Caki2 (cell line): Measurements from ENCODE around the gene ZMIZ1. TPM values are rescaled to one million over a fixed set of nuclear protein-coding genes. Genes with fewer than 3 reads are reported as not detected.
"Not testable (repeated sequence)": the region's sequence is repeated elsewhere in the genome, so short reads cannot be mapped to it uniquely, and the experiment has no call there.

Source experiments
- DNase-seq: peaks from one replicate; pipeline ENCODE4 v3.0.0-alpha.2; 2015; ENCODE audit warnings: low read depth
- in situ Hi-C: cut with HindIII; loops from 2 replicates; pipeline ENCODE4 v1.10.0; 2016; ENCODE audit warnings: low sequenced_read_pairs, low pct_unique_long_range_greater_than_20kb, mixed read lengths
- total RNA-seq: library from RNA; depleted of rRNA; stranded (reverse); fragments of >200 nt; shearing (Covaris generic); gene quantifications from 2 replicates; pipeline ENCODE4 v1.2.3, GENCODE V29; 2014; ENCODE audit warnings: low replicate concordance

ZMIZ1 gene
- total RNA-seq, 1 experiment from 2014 or later: 17.4 TPM

DNA sequence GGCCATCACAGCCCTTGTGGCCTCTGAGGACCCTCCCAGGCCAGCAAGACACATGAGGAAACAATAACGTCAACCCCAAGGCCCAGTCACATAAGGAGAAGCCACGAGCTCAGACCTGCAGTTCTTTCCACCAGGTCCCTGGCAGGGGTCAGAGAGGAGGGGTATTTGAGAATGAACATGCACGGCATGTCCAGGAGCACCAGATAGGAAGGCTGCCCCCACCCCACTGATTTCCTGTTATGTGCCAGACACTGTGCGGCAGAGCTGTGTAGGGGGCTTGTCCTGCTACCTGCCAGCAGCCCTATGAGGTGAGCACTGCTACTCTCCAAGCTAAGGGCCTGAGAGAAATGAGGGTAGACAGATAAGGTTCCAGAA, 40.7 kb upstream of the ZMIZ1 start:
- no peak for DNase-seq
- in situ Hi-C loops: no loop called here

DNA sequence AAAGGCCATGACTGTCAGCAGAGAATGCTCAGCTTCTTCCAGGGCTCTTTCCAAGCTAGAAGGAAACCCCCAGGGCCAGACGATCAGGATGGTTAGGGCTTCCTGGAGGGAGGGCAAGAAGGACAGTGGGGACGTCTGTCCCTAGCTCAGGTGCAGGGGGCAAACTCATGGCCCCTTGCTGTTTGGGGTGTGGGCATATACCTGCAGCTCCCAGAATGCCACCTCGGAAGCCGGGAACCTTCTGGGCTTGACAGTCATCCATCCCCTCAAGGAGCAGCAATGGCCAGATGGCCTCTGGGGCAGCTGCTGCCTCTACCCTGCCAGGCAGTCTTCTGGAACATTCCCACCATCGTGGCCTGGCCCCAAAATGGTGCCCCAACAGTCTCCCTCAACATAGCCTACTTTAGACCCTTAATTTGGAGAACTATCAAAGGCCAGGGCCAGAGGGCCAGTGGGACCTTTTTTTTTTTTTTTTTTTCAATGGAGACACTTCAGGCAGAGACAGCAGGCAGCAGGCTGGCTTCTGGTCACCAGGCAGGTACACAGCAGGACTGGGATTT, 40.2 kb upstream of the ZMIZ1 start:
- no peak for DNase-seq
- in situ Hi-C loops: no loop called here

DNA sequence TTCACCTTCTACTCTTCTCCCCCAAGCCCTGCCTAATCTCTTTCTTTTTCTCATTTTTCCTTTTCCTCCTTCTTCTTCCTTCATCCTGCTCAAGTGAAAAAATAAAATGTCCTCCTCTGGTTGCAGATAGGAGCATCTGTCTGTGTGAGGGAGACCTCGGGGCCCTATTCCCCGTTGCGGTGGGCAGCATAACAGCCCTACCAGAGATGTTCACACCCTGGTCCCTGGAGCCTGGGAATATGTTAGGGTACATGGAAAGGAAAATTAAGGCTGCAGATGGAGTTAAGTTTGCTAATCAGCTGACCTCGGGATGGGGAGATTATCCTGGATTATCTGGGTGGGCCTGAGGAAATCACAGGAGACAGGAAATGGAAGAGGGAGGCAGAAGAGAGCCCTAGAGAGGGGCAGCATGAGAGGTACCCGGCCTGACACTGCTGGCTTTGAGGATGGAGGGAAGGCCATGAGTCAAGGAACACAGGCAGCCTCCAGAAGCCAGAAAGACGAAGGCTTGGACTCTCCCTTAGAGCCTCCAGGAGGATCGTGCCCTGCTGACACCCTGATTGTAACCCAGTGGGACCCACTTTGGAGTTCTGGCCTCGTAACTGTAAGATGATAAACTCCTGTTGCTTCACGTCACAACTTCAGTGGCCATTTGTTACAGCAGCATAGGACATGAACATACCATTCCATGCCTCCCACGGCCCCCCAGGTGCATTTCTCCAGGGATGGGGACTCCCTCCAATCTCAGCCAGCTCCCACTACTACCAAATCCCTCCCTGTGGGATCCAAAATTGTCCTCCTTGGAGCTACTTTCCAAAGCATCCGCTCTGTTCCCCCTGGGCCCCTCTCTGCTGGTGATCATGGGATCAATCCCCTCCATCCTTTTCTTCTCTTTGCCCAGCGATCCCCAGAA, 39.0 kb upstream of the ZMIZ1 start:
- DNase-seq: no peak
- in situ Hi-C loops: no loop called here

DNA sequence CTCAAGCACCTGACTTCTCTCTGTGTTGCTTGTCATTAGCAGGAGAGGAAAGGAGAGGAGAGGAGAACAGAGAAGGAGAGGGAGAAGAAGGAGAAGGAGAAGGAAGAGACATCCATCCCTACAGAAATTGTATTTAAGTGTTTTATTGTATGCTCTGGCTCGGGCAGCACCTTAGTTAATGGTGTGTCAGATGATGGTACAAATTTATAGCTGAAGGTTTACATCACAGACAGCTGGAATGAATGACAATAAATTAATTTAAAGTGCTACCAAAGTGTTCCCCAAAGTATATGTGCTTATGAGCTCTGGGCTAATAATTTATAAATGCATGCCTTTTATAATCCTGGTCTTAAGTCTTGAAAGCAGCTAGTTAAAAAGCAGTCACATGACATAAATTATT, 38.1 kb upstream of the ZMIZ1 start:
- DNase-seq: no peak

DNA sequence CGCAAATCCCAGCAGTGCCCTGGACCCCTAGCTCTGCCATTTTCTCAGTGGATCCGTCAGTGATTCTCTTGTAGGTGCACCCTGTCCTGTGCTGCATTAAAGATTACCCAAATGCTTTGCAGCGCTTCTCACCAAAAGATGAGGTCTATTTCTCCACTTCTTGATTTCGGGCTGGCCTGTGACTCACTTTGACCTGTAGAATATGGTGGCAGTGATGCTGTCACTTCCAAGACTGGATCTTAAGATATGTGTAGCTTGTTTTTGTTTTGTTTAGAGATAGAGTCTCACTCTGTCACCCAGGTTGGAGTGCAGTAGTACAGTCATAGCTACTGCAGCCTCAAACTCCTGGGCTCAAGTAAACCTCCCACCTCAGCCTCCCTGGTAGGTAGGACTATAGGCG, 37.0 kb upstream of the ZMIZ1 start:
- DNase-seq: no peak
- in situ Hi-C loops: no loop called here

More for the DNA sequence above, 38.1 kb upstream of the ZMIZ1 start:
- in situ Hi-C loops: no loop called here

DNA sequence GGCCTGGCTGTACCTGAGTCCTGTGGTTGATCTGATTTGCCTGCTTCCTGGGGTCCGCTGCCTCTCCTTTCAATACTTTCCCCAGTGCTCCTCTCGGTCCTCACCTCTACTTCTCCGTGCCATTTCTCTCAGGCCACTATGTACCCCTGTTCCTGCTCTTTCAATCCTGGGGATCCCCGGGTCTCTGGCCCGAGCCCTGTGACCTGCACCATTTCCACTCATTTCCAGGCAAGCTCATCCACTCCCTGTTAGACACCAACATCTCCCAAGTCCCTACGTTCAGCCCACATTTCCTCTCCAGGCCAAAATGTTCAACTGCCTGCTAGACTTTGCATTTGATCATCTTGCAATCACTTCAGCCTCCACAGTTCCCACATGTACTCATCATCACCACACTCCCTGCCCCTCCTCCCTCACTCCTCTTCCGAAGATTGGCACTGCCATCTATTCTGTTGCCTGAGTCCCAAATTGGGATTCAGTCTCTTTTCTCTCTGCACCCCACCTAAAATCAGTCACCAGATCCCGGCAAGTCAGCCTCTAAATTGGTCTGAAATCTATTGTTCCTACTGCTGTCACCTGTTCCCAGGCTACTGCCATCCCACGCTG, 34.4 kb upstream of the ZMIZ1 start:
- in situ Hi-C loops: no loop called here
- DNase-seq: no peak

DNA sequence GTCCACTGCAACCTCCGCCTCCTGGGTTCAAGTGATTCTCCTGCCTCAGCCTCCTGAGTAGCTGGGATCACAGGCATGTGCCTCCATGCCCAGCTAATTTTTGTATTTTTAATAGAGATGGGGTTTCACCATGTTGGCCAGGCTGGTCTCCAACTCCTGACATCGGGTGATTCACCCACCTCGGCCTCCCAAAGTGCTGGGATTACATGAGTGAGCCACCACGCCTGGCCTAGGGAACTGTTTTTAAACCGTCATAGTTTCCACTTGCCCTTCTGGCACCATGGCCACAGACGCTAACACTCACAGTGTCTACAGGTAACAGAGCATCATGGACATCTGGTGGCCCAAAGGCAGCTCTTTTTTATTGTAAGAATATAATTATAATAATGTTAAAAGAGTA, 32.4 kb upstream of the ZMIZ1 start:
- in situ Hi-C loops, DNase-seq: not testable (repeated sequence)

DNA sequence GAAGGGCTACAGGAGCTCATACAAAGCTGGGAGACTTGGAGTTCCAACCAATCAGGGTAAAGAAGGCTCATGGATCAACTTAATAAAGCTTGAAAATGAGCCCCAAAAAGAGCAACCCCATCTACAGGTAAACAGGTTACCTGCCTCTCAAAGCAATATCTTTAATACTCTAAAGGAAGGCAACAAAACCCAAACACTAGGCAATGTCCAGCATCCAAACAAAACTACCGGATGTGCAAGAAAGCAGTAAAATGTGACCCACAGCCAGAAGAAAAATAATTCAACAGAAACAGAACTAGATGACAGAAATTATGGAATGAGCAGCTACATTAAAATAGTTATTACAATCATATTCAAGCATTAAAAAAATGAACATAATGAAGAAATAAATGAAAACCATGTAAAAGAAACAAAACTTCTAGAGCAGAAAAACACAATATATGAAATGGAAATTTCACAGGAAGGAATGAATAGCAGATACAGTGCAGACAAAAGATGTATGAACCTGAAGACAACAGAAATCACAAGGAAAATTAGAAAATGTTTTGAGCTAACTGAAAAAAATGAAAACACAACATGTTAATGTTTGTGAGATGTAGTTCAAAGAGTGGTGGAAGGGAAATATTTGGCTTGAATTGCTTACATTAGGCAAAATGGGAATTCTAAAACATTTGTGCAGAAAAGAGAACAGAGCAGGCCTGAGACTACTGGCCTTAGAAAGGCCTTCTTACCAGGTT, 30.5 kb upstream of the ZMIZ1 start:
- DNase-seq: no peak
- in situ Hi-C loops: no loop called here

DNA sequence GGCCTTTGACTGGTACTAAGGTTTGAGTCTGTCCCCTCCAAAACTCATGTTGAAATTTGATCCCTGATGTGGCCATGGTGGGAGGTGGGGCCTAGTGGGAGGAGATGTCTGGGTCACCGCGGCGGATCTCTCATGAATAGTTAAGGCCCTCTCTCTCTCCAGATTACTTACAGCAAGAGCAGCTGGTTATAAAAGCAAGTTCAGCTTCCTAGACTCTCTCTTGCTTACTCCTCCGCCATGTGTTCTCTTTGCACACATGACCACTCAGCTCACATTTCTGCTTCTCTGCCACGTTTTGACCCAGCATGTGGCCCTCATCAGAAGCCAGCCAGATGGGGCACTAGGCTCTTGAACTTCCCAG, 29.9 kb upstream of the ZMIZ1 start:
- in situ Hi-C loops: no loop called here
- no peak for DNase-seq

DNA sequence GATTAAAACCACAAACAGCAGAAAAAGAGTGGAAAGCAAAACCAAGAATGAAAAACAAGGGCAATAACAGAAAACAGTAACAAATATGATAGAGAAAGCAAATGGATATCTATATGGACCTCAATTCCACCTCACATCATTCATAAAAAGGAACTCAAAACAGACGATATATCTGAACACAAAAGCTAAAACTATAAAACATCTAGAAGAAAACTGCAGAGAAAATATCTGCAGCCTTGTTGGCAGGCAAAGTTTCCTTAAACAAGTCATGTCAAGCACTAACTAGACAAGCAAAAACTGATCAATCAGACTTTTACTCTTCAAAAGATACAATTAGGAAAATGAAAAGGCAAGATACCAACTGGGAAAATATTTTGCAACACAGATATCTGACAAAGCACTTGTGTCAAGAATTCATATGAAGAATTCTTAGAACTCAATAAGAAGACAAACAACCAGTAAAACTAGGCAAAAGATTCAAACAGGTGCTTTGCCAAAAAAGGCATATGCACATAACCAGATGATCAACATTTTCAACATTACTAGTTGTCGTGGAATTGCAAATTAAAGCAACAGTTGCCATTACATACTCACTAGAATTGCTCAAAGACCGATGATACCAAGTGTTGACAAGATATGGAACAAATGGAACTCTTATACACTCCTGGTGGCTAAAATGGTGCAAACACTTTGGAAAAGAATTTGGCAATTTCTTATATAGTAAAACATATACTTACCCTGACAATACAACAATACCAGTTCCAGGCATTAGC, 25.9 kb upstream of the ZMIZ1 start:
- in situ Hi-C loops: no loop called here
- DNase-seq: no peak

DNA sequence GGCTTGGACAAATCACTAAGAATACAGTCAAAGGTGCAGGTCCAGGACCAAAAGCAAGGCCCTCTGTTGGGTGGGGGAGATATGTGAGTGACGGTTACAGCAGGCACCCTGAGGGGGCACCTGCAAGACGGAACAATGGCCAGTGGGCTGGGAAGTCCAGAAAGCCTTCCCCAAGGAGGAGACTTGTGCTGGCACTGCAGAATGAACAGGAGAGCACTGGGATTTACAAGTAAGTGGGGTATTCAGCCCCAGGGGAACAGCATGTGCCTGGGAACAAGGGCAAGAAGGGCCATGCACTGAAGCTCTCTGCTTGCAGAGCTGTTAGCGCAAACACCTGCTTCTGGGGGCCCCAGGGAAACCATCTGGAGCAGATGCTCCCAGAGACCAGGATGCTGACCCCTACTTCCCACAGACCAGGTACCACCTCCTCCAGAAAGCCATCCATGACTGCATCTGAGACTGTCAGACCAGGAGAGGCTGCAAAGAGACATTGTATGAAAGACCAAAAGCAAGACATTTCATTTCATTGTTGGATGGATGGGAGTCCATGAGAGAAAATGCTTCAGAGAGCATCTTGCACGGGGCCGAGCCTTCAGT, 24.6 kb upstream of the ZMIZ1 start:
- in situ Hi-C loops: no loop called here
- no peak for DNase-seq

DNA sequence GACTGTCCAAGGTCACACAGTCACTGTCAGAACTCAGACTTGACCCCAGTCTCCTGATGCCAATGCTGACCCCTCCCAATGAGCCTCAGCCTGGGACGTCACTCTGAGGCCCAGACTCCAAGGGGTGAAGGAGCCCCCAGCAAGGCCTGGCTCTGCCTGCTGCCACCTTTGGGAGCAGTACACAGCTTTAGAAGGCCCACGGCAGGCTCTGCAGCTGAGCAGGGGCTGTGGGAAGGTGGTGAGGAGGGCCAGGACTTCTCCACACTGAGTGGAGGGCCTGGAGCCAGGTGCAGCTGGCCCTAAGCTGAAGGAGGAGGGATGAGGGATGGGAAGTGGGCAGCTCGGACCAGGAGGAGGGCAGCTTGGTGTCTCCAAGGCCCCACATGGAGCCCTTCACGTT, 23.9 kb upstream of the ZMIZ1 start:
- in situ Hi-C loops: no loop called here
- DNase-seq: no peak

DNA sequence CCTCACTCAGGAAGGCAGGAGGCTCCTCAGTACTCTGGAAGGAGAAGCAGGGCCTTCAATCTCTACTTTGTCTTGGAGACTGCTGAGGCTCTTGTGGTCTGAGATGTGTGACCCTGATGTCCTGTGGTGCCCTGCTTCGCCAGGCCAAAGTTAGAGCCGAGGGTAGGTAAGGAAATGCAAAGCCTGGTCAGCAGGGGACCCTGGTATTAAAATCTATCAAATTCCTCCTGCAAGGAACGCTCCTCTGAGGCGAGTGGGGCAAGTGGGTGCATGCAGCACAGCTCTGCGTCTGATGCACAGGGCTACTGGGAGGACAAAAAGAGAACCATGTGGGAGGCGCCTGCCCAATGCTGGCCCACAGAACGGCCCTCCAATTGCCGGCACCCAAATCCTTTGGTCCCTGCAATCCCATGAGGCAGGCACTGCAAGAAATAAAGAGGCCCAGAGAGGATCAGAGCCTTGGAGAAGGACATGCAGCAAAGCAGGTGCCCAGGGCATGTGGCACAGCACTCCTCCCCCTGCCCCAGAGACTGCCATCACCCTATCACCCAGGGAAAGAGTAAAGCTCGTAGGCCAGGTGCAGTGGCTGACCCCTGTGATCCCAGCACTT, 23.1 kb upstream of the ZMIZ1 start:
- no peak for DNase-seq
- in situ Hi-C loops: no loop called here

DNA sequence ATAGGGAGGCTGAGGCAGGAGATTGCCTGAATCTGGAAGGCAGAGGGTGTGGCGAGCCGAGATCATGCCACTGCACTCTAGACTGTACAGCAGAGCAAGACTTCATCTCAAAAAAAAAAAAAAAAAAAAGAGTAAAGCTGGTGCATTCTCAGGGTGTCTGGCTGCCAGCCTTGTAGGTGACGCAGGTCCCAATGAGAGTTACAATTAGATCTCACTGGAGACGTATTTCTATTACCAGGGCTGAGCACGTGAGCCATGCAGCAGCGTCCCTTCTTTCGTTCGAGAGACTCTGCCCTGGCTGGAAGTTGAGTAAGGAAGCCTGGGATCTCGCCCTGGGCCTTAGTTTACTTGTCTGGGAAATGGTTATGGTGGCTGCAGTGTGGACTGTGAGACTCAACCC, 22.4 kb upstream of the ZMIZ1 start:
- in situ Hi-C loops: no loop called here
- no peak for DNase-seq

DNA sequence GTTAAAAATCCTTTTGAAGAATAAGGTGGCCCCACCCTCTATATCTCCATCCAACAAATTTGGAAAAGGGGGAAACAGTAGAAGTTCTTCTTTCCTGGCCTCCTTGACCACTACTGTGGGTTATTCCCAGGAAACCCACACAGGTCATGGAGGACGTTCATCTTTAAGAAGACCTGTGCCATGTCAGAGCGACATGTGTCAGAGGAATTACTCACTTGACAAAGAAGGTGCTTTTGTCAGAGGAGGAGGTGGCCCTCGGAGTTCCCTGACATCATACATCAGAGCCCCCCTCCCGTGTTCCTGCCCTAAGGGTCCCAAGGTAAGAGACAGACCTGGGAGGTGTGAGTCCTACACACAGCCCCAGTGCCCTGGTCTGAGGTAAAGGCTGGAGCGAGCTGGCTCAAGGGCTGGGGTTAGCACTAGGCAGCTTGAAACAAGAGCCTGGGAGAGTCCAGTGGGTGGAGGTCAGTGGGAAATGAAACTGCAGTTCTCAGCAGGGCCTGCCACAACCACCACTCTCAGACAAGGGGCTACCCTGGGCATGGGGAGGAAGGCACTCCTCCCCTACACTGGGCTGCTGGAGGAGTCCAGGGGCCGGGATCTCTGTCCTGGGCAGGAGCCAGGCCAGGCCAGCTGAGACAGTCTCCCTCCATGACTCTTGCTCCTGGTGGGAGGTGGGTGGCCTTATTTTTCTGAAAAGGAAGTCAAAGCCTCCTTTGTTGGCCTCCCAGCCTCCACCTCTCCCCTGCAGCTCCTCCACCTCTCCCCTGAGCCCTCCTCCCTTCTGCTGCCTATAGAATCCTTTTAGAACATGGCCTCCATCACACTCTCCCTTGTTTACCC, 21.8 kb upstream of the ZMIZ1 start:
- no peak for DNase-seq
- in situ Hi-C loops: no loop called here

DNA sequence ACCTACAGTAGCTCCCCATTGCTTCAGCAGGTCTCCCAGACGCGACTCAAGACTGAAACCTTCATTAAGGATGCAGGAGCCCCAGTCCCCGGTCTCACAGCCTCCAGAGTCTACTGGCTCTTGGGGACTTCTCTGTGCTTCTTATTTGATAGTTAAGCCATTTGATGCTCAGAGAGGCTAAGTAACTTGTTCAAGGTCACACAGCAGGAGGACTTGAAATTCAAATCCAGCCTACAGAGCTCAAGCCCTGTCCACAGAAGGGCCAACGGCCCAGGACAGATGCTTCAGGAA, 21.2 kb upstream of the ZMIZ1 start:
- in situ Hi-C loops: no loop called here
- no peak for DNase-seq
